Astrocyte (in vitro differentiated cells and primary cell): ENCODE results near the gene PTPRK.

Experiments
- CTCF ChIP-seq: IDR thresholded peaks from 2 replicates; pipeline ENCODE4 v1.5.1; 2011; ENCODE audit warnings: low read depth, mild to moderate bottlenecking, inconsistent platforms, low read length, moderate library complexity; ENCODE audit not compliant: insufficient read depth
- EZH2 ChIP-seq: IDR thresholded peaks from 2 replicates; pipeline ENCODE4 v1.6.1; 2012; ENCODE audit warnings: mild to moderate bottlenecking, low read length, inconsistent platforms; ENCODE audit not compliant: insufficient read depth

DNA sequence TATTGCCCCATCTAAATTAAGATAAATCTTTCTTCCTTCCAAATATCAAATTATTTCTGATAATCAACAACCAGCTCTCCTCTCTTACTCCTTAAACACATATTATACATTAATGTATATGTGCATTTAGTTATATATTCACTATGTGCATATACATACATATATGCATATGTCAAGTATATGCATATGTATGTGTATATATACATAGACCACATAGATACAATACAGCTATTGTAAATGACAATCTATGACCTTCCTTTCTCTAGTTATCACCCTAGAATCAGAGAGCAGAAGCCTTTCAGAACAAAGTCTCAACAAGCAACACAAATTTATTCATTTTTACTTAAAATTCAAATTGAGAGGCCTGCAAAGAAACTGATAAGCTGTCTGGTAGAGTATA is 378.5 kb downstream of the PTPRK start:
- TF ChIP-seq CTCF (no peak), EZH2 (no peak)
